Activated naive CD4-positive, alpha-beta T cell treated with anti-CD3 and anti-CD28 coated beads, Interleukin-2, amount 50 U/mL, for 16 hours (primary cell): Measurements from ENCODE around the gene OR52E5.

Experiments used
- DNase-seq: peaks from one replicate; pipeline ENCODE4 v3.0.0-alpha.2; 2020

OR52E5 gene

DNA sequence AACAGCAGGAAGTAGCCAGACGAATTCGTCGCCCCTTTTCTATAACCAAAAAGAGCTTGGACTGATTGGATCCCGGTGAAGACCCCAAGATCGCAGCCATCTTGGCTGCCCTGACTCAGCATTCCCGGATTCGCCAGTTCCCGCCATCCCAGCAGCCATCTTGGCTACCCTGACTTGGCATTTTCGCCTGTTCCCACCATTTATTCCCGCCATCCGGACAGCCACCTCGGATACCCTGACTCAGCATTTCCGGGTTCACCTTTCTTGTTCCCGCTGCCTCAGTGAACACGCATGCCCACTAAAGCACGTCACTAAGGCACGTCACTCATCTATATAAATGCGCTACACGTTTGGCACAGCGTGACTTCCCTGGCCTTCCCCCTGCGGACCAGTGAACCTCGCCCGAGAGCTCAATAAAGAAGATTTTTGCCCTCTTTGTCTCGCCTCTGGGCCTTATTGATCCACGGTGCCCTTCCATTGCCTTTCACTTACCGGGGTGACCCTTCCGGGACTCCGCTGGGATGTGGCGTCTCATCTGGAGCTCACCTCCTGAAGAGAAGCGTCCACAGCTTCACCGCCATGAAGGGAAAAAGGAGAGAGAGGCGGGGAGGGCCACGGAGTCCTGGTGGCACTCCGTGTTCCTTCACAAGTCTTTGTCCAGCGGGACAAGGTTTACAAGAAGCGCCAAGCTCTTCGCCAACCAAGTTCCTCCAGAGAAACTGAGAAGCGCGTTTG, 45.0 kb downstream of the OR52E5 start:
- no peak for DNase-seq

- no peak for DNase-seq
Measured at GRCh38 chr11:5938603-5938965, 45.6 kb downstream of the OR52E5 start.

DNA sequence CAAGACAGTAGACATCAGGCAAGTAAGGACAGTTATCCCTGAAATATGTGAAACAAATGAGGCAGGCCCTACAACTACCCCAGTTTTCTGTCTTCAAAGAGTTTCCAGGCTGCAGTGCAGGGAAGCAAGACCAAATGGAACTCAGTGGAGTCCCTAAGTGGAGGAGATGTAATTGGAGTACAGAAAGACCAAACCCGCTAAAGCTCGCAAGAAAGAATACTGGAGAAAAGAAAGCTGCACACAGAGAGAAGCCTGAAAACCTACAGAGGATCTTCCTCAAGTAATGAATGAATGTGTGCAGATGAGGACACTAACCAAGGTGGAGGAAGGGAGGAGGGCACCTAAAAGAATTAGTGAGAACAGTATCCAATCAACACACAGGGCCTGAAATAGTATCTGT, 47.7 kb downstream of the OR52E5 start:
- no peak for DNase-seq

- DNase-seq: no peak
Measured at GRCh38 chr11:5941951-5942350, 48.9 kb downstream of the OR52E5 start, which contains the start of gene OR56A3. Gene OR56A3 (plus strand): TSS chr11:5942251. CDS start chr11:5947347, 5,096 bp downstream.
